GM18868 (cell line): ENCODE measurements around the gene TUBB4A.

Experiments used
- ATAC-seq: cut with Tn5 transposase; IDR thresholded peaks from one replicate; pipeline ENCODE4 v1.9.1; 2021; ENCODE audit warnings: mild to moderate bottlenecking, moderate library complexity; ENCODE audit not compliant: unreplicated experiment

TUBB4A gene

GRCh38 chr19:6472713-6473112 lies 29.4 kb downstream of the TUBB4A start:
- no peak for ATAC-seq

GRCh38 chr19:6471076-6471475 lies 31.0 kb downstream of the TUBB4A start:
- ATAC-seq, result no peak

- no peak for ATAC-seq
Measured at GRCh38 chr19:6470173-6470572, 31.9 kb downstream of the TUBB4A start.

- ATAC-seq, result no peak
Measured at GRCh38 chr19:6467384-6467783, 34.7 kb downstream of the TUBB4A start.

- ATAC-seq, result no peak
Measured at GRCh38 chr19:6466526-6467248, 35.4 kb downstream of the TUBB4A start.

- no peak for ATAC-seq
Measured at GRCh38 chr19:6465663-6466062, 36.4 kb downstream of the TUBB4A start.

GRCh38 chr19:6465006-6465405 lies 37.1 kb downstream of the TUBB4A start:
- ATAC-seq, result no peak

GRCh38 chr19:6464070-6464873 lies 37.8 kb downstream of the TUBB4A start, which contains the start of gene CRB3:
Gene CRB3 (plus strand): TSS chr19:6464271. CDS start chr19:6464702, 431 bp downstream.
- ATAC-seq, result no peak

GRCh38 chr19:6460099-6460884 lies 41.8 kb downstream of the TUBB4A start:
- ATAC-seq, result peak; percentile 71

- ATAC-seq, result no peak
Measured at GRCh38 chr19:6459262-6460098, 42.6 kb downstream of the TUBB4A start, which contains the start of gene SLC25A23. Gene SLC25A23 (minus strand): TSS chr19:6459792. CDS start chr19:6459628, 164 bp downstream.

GRCh38 chr19:6458695-6459261 lies 43.3 kb downstream of the TUBB4A start:
- no peak for ATAC-seq

GRCh38 chr19:6457958-6458694 lies 44.0 kb downstream of the TUBB4A start:
- ATAC-seq, result no peak

- ATAC-seq, result no peak
Measured at GRCh38 chr19:6455924-6456323, 46.2 kb downstream of the TUBB4A start.

GRCh38 chr19:6453951-6454565 lies 48.1 kb downstream of the TUBB4A start:
- ATAC-seq, result no peak

- no peak for ATAC-seq
Measured at GRCh38 chr19:6452899-6453298, 49.2 kb downstream of the TUBB4A start.

- no peak for ATAC-seq
Measured at GRCh38 chr19:6452223-6452614, 49.9 kb downstream of the TUBB4A start.

- no peak for ATAC-seq
Measured at GRCh38 chr19:6451583-6452222, 50.4 kb downstream of the TUBB4A start.

GRCh38 chr19:6450166-6450565 lies 51.9 kb downstream of the TUBB4A start:
- ATAC-seq, result no peak
